Activated CD4-positive, alpha-beta T cell treated with anti-CD3 and anti-CD28 coated beads for 1 hour (primary cell): Measurements from ENCODE around the gene CLDND2.
A peak's percentile ranks its signal among the peaks of the same experiment; 100 is the strongest.
"Not testable (repeated sequence)": the region's sequence is repeated elsewhere in the genome, so short reads cannot be mapped to it uniquely, and the experiment has no call there.

Experiments
- DNase-seq: peaks from one replicate; pipeline ENCODE4 v3.0.0-alpha.2; 2020

The CLDND2 gene, protein sequence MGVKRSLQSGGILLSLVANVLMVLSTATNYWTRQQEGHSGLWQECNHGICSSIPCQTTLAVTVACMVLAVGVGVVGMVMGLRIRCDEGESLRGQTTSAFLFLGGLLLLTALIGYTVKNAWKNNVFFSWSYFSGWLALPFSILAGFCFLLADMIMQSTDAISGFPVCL

DNA sequence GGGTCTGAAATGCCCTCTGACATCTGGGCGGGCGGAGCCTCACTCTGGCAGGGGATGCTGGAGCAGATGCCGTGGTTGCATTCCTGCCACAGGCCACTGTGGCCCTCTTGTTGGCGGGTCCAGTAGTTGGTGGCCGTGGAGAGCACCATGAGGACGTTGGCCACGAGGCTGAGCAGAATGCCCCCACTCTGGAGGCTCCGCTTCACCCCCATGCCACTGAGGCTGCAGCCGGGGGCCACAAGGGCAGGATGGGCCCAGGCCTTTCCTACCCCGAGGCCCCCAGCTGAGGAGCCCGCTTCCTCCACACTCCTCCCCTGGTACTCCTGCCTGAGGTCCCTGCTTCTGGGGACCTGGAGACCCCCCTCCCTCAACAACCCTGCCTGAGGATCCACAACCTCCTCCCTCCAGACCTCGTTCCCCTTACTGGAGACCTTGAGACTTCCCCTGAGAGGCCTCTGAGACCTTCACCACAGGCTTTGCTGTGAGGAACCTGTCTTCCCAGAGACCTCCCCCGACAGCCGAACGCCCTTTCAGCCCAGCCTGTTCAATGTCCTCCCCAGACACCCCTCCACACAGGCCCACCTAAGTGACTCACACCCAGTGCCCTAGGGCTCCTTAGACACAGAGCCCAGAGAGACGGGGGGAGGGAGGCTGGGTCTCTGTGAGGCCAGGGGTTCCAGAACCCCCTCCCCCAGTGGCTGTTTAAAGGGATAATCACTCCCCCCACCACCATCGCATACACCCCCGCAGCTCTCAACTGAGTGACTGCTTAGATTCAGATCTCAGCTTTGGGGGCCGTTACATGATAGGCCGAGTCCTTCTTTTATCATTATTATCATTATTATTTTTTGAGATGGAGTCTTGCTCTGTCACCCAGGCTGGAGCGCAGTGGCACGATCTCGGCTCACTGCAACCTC, at the start of gene CLDND2:
CLDND2 (minus strand) TSS at position 638 of the 917 bp plus-strand sequence; CDS start at position 212, 426 bp downstream.
- DNase-seq, result no peak

DNA sequence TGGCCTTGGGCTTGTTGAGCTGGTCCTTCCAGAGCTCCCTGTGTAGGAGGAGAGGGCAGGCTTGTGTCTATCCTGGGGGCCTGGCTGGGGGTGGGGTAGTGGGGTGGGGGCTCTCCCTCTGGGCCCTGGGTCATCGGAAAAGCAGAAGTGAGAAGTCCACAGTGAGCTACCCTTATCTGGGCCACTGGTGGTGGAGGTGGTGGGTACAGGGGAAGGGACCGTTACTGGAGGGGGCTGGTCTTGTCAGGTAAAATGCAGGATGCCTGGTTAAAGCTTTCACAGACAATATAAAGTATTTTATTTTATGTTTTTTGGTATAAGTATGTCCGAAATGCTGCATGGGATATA, 49.0 kb upstream of the CLDND2 start:
- no peak for DNase-seq

DNA sequence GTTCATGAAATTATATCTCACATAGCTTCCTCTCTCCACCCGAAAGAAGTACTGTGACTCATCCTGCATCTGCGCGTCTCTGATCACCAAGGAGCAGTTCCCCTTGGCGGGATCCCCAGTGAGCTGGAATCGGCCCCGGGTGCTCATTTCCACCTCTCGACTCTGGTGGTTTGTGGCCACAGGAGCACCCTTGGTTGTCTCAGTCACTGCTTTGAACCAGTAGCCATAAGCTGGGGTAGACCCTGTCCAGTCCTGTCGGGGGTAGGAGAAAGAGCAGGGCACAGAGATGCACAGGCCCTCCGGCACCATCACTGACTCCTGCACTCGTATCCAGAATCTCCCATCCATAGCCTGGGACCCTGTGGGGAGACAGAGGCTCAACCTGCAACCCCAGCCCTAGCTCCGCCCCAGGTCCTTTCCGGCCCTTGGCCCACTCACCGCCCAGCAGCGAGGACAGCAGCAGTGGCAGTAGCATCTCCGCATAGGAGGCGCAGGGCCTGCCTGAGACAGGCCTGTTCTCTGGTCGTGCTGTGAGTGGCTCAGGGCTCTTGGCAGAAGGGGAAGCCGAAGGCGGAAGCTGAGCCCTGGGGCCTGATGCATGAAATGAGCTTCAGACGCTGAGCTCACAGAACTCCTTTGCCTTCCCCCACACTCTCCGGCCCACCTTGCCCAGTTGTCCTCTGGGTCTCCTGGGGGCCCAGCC, 48.5 kb upstream of the CLDND2 start, which contains the start of gene SIGLEC10:
SIGLEC10 (minus strand) TSS at position 536 of the 703 bp plus-strand sequence; CDS start at position 475, 61 bp downstream.
- no peak for DNase-seq

DNA sequence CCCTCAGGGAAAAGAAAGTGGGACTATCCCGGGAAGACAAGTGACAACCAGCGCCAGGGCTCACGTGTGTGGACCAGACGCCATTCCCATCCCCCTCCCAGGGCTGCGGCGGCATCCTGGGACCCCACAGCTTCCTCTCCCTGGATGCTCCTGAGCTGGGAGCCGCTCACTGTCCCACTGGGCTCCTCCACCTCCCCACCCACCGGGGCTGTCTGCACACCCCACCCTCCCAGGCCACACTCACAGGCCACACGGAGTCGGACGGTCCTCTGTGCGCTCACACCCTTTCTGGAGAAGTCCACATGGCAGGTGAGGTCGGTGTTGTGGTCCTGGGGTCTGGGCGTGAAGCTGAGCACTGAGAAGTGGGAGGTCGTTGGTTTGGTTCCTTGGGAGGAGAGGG, 47.6 kb upstream of the CLDND2 start:
- not testable (repeated sequence) for DNase-seq

DNA sequence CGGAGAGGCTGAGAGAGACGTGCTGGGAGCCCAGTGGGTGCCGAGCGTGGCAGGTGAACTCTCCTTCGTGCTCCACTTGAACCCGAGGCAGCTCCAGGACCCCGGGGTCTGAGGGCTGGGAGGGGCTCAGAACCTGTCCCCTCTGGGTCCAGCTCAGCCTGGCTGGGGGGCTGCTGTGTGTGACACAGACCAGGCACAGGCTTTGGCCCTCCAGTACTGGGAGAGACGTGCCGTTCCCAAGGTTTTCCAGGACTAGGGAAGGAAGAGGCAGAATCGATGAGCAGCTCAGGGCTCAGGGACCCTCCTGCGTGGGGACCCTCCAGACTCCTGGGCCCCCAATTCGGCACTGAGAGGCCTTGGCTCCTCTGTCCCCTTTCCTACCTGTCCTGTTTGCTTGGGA, 46.4 kb upstream of the CLDND2 start:
- no peak for DNase-seq

DNA sequence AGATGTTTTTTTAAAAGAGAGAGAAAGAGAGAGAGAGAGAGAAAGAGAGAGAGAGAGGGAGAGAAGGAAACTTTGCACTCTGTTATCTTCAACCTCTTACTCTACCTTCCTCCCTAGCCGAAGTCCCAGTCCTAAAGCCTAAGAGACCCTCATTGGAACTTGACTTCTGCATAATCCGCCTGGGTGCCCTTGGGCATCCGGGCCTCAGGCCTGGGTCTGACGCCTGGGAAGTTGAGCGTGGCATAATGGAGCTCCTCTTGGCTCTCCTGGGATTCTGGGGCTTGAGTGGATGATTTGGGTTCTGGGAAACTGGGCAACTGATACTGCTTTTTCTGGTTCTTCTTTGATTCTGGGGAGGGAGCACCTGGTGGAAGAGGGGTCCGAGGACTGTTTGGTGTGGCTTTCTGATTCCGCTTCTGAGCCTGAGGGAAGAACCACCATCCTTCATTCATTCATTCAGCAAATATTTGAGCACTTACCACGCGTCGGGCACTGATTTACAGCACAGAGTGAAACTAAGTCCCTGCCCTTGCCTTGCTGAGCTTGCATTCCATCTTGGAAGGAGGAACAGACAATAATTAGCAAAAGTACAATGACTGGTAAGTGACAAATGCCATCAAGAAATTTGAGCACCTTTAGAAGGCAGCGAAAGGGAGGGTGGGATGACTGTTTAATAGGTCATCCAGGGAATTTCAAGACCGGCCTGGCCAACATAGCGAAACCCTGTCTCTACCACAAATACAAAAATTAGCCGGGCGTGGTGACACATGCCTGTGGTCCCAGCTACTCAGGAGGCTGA, 42.3 kb upstream of the CLDND2 start:
- no peak for DNase-seq

DNA sequence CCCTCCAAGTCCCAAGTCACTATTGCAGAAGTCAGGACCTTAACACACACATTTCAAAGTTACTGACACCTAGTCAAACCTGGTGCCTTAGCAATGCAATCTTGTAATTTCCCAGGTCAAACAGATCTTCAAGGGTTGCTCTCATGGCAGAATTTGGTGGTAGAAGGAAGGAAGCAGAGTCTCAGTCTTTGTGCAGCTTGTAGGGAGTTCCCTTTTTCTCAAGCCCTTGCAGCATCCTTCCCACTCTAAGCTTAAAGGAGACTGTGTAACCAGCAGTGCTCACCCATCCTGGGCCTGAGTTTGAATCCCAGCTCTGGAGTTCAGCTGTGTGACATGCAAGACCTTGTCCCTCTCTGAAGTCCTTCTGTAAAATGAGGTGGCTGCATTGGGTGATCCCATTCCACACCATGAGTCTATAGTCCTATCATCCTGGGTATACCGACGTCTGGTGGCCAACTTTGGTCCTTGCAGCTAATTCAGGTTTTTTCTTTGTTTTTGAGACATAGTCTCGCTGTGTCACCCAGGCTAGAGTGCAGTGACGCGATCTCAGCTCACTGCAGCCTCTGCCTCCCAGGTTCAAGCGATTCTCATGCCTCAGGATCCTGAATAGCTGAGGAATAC, 38.8 kb upstream of the CLDND2 start:
- no peak for DNase-seq

DNA sequence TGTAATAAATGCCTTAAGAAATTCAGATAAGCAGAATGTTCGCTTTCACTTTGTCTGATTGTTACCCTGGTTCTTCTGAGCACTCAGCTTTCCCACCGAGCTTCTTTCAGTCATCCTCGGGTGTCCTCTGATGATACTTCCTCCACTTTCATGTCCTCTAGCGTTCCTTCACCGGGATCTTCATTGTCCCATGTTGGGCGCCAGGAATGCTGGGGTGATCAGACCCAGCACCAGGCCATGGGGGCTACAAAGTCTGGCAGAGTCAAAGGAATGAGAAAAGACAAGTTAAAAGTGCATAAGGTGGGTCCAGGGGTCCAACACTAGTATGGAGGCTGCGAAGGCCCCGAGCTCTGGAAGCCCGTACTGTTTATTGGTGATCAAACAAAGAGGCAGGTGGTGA, 33.3 kb upstream of the CLDND2 start:
- no peak for DNase-seq

DNA sequence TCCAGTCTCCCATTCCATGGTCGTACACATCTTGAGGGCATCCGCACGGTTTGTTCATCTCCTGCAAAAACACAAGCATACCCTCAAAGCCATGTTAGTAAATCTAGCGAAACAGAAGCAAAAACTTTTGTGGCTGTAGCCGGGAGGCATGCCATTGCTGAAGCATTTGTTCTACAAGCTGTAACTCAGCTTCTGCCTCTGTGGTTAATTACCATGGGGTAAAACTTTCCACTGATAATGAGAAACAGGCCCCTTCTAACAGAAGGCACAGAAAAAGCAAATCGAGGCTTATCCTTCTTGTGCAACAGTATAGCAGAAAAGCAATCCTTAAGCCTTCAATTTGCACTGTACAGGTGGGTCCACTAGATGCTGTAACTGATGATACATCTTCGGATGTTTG, 31.1 kb upstream of the CLDND2 start:
- not testable (repeated sequence) for DNase-seq

DNA sequence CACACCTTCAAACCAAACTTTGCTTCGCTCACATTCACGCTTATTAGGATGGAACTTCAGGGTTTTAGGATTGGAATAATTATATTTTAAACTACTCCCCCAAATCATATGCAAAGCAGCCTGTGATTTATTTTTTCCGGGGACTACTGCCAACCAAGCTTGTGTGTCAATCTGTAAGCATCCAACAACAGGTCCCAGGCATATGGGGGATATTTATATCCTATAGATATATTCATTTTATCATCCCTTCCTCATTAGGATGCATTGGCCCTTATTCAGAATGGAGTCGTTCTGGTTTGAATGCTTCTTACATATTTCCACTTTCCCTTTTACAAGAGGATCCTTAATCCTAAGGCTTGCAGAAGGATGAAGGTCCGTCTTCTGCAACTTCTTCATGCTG, 30.4 kb upstream of the CLDND2 start:
- no peak for DNase-seq

DNA sequence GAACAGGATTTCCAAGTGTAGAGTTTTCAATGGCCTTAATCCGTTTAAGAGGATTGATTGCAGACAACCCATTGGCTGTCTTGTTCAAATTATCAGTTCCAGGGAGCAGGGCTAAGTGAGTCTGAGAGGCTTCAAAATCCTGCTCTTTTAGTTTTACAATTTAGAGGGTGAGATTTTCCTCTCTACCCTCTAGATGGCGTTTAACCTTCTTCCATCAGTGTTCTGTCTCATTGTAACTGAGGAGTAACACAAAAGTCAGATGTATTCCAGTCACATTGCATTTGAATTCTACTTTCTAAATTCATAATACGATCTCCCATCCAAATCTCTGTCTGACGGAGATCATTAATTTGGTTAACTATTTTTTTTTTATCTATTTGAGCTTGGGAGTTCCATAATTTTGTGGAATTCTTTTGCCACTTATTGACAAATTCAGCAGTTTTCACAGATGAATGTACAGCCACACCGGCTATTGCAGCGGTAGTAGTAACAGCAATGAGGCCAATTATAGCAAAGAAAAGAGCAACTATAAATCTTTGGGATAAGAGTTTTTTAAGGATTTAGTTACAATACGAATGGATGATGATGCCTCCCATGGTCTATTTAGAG, 29.4 kb upstream of the CLDND2 start:
- no peak for DNase-seq

DNA sequence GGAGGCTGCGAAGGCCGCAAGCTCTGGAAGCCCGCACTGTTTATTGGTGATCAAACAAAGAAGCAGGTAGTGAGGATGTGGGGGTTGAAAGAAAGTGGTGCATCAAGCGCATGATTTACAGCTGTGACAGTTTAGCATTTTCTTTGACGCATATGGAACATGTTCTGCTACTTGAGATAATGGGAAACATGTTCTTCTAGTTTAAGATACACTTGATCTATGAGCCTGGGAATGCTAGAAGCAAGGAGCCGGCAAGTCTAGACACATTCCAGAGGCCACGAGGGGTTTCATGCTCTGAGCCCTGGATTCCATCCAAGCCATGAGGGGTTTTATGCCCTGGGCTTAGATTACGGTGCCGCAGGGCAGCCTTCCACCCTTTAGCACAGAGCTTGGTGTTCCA, 28.6 kb upstream of the CLDND2 start:
- not testable (repeated sequence) for DNase-seq

DNA sequence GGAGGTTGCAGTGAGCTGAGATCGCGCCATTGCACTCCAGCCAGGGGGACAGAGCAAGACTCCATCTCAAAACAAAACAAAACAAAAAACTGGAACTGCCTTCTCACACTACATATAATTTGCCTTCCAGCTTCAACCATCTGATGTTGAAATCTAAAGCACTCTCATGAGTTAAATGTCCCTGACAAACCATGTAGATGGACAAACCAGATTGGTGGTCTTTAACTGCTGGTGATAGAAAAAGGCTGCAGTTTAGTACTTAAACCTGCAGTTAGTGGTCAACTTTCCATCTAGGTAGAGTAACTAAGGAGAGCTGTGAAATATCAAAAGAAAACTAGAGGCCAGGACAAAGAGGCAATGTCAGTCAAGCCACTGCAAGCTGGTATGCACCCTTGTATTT, 27.4 kb upstream of the CLDND2 start:
- no peak for DNase-seq

DNA sequence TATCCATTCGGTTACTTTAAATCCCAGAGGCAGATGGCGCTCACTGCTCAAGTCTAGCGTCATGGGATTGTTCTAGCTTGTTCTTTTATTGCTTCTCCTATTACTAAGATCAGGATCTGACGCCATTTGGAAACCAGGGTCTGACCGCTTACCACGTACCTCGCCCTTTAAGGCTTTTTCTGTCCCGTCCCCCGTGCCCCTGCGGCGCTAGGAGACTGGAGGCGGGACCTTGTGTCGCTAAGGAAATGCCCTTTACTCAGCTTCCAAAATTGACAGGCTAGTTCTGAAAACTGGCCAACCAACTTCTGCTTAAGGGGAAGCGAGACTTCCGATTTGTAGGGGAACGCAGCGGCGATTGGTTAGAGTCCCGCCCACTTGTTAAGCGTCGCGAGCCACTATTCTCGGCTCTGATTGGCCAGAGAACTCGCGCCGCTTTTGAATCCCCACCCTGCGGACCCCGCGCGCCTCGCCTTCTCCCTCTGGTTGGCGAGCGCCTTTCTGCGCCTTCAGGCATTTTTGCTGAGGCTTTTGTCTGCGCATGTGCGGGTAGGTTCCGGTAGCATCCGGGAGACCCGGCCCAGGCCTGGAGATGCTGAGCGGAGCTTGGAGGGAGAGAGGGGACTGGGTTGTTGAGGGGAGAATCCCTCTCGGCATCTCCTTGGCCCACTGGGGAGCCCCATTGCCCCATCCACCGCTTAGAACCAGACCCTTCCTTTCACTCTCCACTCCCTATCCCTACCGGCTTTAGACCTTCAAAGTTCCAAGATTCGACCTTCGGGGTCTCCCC, 25.4 kb upstream of the CLDND2 start:
- DNase-seq, result peak; percentile 76

DNA sequence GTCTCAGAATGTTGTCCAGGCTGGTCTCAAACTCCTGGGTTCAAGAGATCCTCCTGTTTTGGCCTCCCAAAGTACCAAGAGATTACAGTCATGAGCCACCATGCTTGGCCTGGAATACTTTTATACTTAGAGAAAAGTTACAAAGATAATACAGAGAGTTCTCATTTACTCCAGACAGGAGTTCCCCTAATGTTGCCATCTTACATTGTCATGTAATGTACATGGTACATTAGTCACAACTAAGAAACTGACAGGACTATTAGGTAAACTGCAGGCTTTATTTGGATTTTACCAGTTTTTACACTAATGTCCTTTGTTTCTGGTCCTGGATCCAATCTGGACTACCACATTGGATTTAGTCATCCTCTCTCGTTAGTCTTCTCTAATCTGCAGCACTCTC, 23.9 kb upstream of the CLDND2 start:
- DNase-seq, result no peak

DNA sequence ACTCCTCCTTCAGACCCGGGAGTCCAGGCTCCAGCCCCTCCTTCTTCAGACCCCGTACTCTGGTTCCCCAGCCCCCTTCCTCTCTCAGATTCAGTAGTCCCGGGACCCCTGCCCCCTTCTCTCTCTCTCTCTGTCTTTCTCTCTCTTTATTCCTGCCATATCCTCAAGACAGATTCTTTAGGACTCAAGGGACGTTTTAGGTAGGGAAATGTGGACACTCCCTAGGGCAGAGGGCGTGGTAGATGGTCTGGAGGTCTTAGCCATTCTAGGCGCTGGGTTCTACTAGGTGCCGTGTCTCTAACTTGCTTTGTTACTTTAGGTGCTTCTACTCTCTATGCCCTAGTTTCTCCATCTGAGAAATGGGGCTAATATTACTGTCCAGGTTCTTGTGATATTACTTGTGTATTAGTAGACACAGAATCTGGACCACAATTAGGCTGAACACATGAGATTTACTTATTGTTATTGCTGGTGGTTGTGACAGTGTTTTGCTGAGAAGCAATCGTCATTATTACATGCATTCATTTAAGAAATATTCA, 22.3 kb upstream of the CLDND2 start:
- no peak for DNase-seq

DNA sequence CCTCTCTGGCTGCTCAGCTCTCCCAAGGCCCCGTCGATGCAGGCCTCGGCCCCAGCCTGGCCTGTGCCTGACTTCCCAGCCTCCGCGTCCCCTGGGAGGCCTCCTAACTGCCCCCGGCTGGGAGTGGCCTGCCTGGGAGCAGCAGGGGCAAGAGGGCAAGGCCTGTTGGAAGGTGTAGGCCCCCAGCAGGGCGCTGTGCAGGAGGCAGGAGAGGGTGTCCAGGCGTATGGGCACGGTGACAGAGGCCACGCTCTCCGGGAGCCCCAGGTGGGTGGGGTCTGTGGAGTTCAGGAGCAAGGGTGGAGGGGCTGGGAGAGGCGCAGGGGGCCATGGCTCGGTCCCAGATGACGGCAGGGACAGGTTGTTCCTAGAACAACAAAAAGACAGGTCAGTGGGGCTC, 20.3 kb upstream of the CLDND2 start:
- no peak for DNase-seq

DNA sequence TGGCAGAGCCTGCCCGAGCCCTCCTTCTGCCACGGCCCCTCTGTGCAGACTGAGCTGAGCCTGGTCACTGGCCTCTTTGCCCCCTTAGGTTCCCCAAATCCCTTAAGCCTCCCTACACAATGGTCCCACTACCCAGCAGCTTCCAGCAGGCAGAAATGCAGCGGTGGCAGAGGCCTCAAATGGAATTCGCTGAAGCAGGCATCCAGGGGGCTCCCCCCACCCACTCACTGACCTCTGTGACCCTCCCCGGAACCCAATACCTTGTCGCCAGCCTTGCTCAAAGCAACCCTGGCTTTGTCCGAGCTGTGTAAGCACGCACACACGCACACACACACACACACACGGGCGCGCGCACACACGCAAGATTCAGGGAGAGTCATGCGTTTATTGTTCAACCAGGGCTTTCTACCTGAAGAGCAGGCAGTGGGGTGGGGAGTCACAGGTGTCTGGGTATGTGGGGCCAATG, 19.2 kb upstream of the CLDND2 start, which contains the start of gene LIM2:
LIM2 (minus strand) TSS at position 51 of the 466 bp plus-strand sequence. CDS start 531 bp downstream, outside the sequence.
- DNase-seq, result no peak

DNA sequence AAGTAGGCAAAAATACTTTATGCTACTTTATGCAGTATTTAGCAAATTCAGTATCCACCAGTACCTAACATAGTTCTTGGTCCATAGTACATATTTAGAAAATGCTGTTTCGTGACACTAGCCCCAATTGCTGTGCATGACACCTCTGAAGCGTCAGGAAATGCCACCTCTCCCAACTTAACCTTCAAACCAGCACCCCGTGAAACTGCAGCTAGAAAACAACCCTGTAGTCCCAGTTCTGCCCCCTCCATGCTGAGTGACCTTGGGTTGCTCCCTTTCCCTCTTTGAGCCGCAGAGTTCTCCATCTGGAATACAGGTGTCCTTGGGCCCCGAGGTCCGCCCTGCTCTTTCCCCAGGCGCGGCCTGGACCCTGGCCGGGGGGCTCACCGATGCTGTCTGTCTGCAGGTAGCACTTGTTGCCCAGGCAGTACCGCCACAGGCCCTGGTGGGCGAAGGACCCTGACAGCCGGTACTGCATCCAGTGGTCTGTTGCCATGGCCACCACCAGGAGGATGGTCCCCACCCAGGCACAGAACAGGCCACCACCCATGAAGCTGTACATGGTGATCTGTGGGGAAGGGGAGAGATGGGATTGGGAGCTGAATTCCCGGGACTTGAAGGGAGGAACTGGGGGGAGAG, 18.2 kb upstream of the CLDND2 start:
- DNase-seq, result no peak

DNA sequence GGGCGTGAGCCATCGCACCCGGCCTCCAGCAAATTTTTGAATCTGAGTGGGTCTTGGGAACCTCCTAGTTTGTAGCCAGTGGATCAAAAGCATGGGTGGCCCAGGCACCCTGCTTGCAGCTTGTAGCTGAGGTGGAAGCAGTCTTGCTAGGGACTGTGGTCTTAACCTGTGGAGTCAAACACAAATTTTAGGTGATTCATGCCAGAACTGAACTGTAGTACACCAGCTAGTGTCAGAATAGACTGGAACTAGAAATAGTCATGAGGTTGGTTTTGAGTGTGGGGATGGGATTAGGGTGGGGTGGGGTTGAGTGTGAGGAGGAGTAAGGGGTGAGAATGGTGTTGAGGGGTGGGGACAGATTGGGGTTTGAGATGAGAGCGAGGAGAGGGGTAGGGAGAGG, 13.2 kb upstream of the CLDND2 start:
- DNase-seq, result no peak
